GM19023 (cell line): Measurements from ENCODE around the gene SIX5.
"Not testable (repeated sequence)": the region's sequence is repeated elsewhere in the genome, so short reads cannot be mapped to it uniquely, and the experiment has no call there.

Experiments used
- ATAC-seq: cut with Tn5 transposase; IDR thresholded peaks from one replicate; pipeline ENCODE4 v1.9.1; 2021; ENCODE audit warnings: mild to moderate bottlenecking, moderate library complexity; ENCODE audit not compliant: unreplicated experiment

The SIX5 gene

GRCh38 chr19:45761714-45762113, 7.3 kb downstream of the SIX5 start:
- ATAC-seq, result no peak

- ATAC-seq, result no peak
Observed at GRCh38 chr19:45758921-45759320, 10.1 kb downstream of the SIX5 start.

GRCh38 chr19:45757695-45758094, 11.4 kb downstream of the SIX5 start:
- no peak for ATAC-seq

GRCh38 chr19:45754323-45754722, 14.7 kb downstream of the SIX5 start:
- ATAC-seq, result no peak

GRCh38 chr19:45753548-45753947, 15.5 kb downstream of the SIX5 start:
- no peak for ATAC-seq

- no peak for ATAC-seq
Observed at GRCh38 chr19:45752639-45753038, 16.4 kb downstream of the SIX5 start.

GRCh38 chr19:45751483-45751882, 17.6 kb downstream of the SIX5 start:
- not testable (repeated sequence) for ATAC-seq

- ATAC-seq, result no peak
Observed at GRCh38 chr19:45747513-45747912, 21.5 kb downstream of the SIX5 start.

- ATAC-seq, result no peak
Observed at GRCh38 chr19:45746866-45747265, 22.2 kb downstream of the SIX5 start.

GRCh38 chr19:45745606-45746005, 23.4 kb downstream of the SIX5 start:
- ATAC-seq, result no peak

- no peak for ATAC-seq
Observed at GRCh38 chr19:45742969-45743368, 26.1 kb downstream of the SIX5 start.

- ATAC-seq, result no peak
Observed at GRCh38 chr19:45739498-45740439, 29.3 kb downstream of the SIX5 start.

GRCh38 chr19:45733160-45733810, 35.8 kb downstream of the SIX5 start, which contains the start of gene MEIOSIN:
Gene MEIOSIN (plus strand): TSS chr19:45733439. CDS start chr19:45735377, 1,938 bp downstream.
- no peak for ATAC-seq

- peak; percentile 84 for ATAC-seq
Observed at GRCh38 chr19:45730368-45731288, 38.4 kb downstream of the SIX5 start, which contains the start of gene FBXO46. Gene FBXO46 (minus strand): TSS chr19:45730896. CDS start chr19:45713495, 17,401 bp downstream.

- ATAC-seq, result no peak
Observed at GRCh38 chr19:45729800-45730290, 39.2 kb downstream of the SIX5 start.

GRCh38 chr19:45728683-45729082, 40.4 kb downstream of the SIX5 start:
- ATAC-seq, result not testable (repeated sequence)

- not testable (repeated sequence) for ATAC-seq
Observed at GRCh38 chr19:45720065-45720464, 49.0 kb downstream of the SIX5 start.

- ATAC-seq, result no peak
Observed at GRCh38 chr19:45717983-45718650, 50.9 kb downstream of the SIX5 start.

- peak; percentile 93 for ATAC-seq
Observed at GRCh38 chr19:45717131-45717982, 51.7 kb downstream of the SIX5 start.
